Activated CD4-positive, CD25-positive, alpha-beta regulatory T cell treated with anti-CD3 and anti-CD28 coated beads, Interleukin-2, amount 50 U/mL, for 16 hours (primary cell): ENCODE results near the gene PHRF1.

Experiments used
- DNase-seq: peaks from one replicate; pipeline ENCODE4 v3.0.0-alpha.2; 2020; ENCODE audit warnings: low read depth, low spot score

The PHRF1 gene

DNA sequence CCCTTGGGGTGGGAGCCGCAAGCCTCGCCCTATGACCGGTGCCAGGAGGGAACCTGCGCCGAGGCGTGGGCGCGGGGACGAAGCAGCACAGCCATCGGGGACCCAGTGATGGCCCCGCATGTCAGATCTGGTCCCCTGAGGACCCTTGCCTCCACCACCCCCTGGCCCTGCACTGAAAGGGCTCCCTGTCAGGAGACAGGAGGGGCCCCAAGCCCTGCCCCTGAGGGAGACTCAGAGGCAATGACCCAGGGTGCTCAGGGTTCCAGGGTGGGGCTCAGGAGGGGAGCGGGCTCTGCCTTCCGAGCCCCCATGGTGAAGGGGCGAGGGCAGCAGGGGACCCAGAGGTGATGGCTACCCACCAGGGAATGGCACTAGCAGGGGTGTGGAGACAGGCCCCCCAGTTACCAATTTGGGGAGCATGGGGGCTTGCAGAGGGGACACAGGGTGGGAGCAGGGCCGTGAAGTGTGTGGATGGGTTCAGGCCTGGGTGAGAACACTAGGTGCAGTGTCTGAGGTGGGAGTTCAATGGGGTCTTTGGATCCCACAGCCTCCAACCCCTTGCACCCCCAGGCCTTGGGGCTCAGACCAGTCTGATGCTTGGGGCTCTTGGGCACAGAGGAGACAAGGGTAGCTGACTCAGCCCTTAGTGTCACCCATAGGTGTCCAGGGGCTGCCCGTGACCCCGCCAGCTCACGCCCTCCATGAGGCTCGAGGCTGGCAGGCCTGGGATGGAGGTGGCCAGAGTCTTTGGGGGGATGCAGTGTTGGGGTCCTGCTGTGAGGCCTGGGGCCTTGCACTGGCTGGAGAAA, 38.4 kb upstream of the PHRF1 start:
- no peak for DNase-seq

DNA sequence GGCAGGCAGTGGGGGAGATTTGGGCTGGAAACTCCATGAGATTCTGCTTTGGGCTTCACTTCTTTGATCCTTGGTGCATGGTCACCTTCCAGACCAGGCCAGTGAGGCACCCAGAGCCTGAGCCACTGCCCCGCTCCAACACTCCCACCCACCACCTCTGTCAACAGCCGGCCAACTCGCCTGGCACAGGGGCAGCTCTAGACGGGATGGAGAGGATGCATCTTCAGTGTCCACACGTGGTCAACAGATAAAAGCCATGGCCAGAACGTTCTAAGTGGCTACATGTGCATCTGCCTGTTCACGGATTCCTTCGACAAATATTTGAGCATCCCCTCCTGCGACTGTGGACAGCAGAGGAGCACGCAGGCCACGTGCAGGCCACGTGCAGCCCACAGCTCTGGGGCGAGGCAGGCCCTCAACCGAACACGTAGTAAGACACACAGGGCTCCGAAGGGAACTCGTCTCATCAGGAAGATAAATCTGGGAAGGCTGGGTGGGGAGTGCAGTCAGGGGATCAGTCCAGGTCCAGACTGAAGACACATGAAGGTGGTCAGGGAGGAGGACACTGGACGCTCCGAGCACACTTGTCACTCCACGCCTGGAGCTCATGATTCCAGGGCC, 37.7 kb upstream of the PHRF1 start:
- DNase-seq, result no peak

DNA sequence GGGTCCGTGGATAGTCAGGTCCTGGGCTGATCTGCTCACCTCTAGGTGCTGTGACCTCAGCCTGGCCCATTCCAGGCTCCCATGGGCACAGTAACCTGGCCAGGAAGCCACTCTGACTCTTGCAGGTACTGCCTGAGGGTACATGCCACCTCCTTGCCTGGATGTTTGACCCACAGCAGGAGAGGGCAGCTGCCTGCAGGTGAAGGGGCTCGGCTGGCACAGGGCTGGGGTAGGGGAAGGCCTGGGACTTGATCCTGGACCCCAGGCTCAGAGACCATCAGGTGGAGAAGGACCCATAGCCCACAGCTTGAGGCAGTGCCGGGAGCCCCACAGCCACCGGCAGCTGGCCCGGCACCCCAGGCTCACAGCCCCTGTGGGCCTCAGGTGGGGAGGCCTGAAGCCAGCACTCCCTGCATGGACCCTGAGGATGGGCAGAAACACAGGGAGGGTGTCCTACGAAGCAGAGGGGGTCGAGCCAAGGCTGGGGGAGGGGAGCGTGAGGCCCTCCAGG, 36.2 kb upstream of the PHRF1 start:
- no peak for DNase-seq

DNA sequence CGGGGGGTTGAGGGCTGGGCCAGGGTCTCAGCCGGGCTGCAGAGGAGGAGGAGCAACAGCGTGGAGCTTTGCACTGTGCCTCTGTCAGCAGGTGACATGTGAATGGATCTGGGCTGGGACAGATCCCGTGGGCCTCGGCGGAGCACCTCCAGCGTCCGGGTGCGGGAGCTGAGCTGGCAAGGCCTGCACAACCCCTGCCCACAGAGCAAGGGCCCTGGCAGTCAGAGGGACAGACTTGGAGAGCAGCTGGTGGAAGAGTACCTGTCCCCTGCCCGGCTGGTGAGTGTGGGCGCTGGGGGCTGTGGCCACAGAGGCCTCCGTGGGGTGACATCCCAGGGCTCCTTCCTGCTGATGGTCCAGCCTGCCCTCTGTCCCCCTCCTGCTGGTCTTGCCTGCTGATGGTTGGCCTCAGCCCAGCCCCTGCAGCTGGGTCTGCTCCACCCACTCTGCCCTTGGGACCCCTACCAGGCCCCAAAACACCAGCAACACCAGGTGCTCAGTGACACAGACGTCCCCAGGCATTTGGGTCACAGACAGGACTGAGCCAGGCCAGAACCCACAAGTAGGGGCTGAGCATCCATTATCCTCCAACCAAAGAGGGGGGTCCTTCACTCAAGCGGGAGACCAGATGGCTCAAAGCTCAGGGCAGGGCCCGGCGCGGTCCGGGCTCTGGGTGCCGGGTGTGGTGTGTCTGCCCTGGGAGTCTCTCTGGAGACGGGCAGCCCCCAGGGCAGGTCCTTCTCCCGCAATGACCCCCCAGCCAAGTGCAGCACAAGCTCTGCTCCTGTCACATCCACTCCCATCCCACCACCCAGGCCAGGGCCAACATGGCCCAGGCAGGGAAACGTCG, 35.5 kb upstream of the PHRF1 start:
- DNase-seq, result no peak

DNA sequence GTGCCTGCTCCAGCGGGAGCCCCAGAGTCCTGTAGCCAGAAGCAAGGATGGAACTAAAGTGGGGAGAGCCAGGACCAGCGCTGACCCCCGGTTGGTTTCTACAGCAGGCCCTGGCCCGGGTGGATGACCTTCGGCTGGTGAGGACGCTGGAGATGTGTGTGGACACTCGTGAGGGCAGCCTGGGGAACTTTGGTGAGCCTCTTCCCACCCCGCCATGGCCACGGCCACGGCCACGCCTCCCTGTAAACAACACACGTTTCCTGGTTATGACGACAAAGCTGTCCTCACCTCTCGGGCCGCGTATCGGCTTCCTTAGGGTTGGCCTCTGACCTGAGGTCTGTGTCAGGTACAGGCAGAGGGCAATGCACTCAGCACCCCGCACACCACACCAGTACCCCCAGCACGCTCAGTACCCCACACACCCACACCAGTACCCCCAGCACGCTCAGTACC, 34.8 kb upstream of the PHRF1 start:
- DNase-seq, result no peak

DNA sequence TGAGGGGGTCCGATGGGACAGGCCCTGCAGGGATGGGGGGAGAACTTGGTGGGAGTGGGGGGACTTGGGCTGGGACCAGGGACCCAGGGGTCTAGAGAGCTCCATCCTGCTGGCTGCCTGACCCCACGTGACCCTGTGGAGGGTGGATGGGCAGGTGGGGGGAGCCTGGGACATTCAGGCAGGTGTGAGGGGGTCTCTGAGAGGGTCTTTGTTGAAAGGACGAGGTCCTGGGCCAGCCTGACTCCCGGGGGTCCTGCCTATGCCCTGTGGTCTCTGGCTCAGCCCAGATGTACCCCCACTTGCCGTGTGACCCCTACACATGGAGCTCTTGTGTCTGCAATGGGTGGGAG, 31.5 kb upstream of the PHRF1 start:
- DNase-seq, result no peak

DNA sequence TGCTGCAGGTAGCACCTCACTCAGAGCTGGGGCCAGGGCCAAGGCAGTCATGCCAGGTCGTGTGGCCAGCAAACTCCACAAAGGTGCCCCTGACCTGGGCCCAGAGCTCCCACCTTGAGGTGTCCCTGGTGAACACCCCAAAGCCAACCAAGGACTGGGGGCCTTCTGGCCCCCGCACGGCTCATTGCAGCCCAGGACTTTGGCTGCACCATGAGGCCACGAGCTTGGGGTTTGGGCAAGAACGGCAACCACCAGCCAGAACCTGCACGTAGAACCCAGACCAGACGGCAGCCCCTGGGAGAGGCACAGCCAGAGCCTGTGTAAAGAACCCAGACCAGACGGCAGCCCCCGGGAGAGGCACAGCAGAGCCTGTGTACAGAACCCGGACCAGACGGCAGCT, 31.1 kb upstream of the PHRF1 start:
- no peak for DNase-seq

DNA sequence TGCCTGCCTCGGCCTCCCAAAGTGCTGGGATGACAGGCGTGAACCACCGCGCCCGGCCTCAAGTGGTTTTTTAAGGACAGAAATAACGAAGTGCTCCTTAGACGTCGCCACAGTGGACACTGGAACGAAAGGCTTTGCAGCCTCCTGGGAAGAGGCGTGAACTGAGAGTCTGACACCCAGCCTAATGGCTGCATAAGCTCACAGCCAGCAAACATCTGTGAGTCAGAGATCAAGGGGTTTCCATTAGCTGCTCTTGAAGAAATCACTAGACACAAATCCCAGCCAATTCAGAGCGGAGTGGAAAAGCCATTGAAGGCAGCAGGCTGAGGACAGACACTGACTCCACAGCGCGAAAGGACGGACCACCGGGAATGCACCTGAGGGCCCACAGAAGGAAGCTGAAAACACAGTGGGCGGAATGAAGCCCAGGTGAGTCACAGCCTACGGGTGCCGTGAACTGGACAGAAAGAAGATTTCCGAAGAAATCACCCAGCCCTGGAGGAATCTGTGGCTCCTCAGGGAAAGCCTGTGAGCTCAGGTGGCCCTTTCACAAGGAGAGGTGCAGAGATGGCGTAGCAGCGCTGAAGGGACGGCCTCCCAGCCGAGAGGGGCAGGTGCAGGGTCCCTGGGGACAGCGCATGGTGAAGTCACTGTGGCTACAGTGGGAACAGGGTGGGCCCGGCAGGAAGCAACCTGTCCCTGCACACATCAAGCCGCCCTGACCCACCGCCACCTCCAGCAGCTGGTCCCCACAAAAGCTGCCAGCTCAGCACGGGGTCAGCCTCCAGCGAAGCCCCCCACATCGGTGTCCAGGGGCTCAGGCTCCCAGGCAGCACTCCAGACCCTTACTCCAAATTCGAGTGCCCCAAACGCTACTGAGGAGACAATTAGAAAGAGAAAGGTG, 27.3 kb upstream of the PHRF1 start:
- DNase-seq, result no peak

DNA sequence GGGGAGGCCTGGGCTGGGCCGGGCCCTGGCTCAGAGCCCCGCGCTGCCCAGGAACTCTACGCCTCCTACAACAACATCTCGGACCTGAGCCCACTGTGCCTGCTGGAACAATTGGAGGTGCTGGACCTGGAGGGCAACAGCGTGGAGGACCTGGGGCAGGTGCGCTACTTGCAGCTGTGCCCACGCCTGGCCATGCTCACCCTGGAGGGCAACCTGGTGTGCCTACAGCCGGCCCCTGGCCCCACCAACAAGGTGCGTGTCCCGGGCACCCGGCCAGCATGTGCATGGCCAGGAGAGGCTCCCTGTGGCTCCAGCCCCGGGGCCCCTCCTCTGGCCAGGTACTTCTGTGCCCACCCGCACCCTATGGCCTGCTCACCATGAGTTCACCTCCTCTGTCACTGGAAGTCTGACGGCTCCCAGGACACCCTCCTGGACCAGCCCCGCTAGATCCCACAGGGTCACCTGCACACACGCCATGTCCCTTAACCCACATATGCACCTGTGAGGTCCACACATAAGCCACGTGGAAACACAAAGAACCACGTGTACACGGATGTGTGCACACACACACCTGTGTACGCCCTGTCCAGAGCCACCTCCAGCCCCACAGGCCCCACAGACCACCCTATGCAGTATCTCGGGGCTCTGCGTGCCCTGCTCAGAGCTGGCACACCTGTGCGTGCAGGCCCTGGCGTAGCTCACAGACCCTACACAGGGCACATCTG, 26.1 kb upstream of the PHRF1 start:
- no peak for DNase-seq

DNA sequence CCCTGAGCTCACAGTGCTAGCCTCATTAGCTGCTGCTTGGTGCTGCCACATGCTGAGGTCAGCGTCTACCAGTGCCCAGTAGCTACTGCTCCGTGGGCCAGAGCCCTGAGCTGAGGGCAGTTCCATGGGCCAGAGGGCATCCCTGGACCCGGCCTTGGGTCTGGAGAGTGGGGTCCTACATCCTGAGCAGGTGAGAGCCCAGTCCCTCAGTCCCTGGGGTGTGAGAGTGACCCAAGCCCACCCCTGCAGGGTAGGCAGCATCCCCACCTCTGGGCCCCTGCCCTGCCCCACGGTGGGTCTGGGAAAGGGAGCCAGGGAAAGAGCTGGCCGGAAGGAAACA, 25.6 kb upstream of the PHRF1 start:
- no peak for DNase-seq

DNA sequence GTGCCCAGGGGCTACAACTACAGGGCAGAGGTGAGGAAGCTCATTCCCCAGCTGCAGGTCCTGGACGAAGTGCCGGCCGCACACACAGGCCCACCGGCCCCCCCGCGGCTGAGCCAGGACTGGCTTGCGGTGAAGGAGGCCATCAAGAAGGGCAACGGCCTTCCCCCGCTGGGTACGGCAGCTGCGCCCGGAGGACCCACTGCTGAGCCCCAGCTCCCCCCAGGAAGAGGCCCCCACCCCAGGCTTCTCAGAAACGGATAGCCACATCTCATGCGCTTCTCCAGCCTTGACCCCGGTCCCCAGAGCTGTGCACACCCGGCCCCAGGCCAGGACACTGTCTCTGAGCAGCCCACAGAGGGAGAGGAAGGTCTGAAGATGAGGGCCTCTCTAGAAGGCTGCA, 25.1 kb upstream of the PHRF1 start:
- no peak for DNase-seq

DNA sequence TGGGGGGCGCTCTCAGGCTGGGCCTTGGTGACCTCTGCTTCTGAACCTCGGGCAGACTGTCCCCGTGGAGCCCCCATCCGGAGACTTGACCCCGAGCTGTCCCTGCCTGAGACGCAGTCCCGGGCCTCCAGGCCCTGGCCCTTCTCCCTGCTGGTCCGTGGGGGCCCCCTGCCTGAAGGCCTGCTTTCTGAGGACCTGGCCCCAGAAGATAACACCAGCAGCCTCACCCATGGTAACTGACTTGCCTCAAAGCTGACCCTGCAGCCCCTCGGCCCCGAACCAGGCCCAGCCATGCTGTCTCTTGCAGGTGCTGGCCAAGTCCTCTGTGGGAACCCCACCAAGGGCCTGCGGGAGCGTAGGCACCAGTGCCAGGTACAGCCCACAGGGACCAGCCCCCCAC, 24.7 kb upstream of the PHRF1 start:
- no peak for DNase-seq

DNA sequence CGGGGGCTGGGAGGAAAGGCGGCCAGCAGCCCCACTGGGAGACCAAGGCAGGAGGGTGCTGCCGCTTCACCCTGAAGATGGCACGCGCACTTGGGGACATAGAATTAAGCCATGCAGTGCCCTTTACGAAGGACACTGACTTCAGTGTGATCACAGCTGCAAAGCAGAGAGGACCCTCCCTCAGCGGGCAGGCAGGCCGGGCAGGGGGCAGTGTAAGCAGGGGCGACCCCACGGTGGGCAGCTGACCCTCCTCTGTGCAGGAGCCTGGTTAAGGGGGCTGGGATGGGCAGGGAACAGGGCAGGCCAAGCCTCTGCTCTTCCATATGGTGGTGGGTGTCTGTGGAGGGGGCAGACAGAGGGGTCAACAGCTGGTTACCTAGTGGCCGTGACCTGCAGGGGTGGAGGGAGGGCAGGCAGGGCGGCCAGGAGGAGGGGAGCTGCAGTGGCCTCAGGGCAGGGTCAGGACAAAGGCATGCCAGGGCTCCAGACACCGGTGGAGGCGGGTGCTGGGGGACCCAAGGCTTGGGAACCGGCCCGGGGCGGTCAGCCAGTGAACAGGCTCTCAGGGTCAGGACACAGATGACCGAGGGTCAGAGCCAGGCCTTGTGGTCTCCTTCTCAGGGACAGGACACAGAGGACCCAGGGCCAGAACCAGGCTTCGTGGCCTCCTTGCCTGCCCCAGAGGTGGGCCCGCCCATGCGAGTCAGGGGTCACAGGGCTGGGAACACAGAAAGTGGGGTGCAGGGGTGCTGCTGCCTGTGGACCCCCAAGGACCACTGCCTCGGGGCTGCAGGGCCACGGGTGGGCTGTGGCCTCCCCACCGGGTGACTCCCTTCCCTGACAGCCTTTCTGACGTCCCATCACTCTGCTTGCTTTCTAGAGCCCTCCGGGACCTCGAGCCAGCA, 22.9 kb upstream of the PHRF1 start:
- DNase-seq, result no peak

DNA sequence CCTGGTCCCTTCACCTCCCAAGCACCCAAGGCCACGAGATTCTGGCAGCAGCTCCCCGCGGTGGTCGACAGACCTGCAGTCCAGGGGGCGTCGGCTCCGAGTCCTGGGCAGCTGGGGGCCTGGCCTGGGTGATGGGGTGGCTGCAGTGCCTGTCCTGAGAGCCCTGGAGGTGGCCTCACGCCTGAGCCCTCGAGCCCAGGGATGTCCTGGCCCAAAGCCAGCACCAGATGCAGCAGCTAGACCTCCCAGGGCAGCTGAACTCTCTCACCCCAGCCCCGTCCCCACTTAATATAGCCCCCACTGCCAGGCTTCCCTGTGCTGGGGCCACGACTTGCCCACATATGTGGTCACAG, 22.3 kb upstream of the PHRF1 start:
- DNase-seq, result no peak

DNA sequence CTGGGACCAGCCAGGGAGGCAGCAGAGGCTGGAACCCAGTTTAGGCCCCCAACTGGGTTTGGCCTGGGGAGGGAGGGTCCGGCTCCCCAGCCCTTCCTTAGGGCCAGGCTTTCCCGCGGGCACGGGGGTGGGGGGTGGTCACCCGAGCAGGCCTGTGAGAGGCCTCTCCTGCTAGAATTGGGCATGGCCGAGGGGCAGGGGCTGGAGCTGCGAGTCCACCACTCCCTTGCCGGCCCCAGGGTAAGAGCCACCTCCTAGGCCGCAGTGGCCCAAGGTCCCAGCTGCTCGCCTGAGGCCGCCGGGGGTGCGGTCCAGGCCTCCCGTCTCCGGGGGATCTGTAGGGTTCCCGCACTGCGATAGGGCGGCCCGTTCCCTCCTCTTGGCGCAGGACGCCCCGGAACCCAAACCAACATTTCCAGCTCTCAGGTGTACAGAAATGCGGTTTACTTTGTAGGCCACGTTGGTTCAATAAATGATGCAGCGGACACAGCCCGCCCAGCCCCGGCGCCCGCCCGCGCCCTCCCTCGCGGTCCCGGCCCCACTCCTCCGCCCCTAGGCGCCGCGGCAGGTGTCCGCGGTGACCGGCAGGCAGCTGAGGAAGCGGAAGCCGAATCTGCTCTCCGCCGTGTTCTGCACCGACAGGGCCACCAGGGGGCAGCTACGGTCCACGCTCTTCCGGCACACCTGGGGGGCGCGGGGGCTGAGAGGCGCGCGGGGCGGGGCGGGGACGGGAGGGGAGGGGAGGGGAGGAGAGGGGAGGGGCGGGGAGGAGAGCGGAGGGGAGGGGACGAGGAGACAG, 21.6 kb upstream of the PHRF1 start:
- peak; percentile 45 for DNase-seq

DNA sequence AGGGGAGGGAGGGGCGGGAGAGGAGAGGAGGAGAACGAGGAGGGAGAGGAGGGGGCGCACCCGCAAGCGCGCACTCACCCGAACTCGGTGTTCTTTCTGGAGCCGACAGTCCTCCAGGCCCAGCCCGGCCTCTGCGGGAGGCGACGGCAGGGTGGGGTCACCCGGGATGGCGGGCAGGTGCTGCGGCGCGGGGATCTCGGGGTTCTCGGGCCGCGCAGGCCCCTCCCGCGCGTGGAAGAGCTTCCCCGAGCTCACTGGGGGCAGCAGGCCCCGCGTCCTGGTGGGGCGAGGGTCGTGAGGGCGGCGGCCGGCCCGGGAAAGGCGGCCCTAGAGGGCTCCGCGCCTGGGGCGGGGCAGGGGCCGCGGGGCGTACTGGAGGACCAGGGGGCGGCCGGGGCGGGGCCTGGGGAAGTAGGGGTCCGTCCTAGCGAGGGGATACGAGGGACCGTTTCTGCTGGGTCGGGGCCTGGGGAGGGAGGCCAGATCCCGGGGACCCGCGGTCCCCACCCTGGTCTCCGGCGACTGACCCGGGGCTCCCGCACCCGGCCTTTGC, 21.0 kb upstream of the PHRF1 start:
- no peak for DNase-seq

DNA sequence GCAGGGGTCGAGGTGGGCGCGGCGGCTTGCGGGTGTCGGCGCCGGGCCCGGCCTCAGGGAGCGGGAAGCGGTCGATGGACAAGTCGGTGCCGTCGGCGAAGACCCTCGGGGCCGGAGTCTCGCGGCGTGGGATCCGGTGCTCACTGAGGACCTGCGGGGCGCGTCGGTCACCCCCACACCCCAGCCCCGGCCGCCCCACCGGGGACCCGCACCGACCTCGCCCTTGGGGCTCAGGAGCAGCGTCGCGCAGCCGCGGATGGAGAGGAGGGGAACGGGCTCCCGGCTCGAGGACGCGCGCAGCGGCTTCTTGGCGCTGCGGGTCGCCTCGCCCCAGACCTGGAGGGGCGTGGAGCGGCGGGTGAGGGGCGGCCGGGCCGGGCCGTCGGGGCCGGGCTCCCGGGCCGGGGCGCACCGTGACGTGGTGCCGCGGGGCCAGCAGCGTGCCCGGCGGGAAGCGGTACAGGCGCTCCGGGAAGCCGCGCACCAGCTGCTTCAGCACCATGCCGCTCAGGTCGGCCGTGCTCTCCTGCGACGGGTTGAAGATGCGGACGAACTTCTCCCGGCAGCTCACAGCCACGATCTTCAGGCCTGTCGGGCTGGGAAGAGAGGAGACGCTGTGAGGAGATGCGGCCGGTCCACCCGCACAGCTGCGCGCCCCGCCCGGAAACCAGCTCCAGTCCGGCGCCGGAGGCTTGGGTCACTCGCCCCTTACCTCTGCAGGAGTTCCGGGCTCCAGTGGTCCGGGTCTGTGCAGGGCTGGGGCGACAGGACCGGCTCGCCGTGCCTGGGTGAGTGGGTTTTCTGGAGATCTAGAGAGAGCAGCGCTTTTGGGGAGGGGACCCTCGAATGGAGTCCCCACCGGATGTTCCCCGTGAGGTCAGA, 20.2 kb upstream of the PHRF1 start:
- no peak for DNase-seq
